ENCODE measurements around the gene ASPDH. TPM values are rescaled to one million over a fixed set of nuclear protein-coding genes. Genes with fewer than 3 reads are reported as not detected.

Gene ASPDH
- total and polyA plus RNA-seq, 2 of the 13 experiments (the other 11 are each of a cell fraction or from before 2014, with no cell fraction given): 2.2 to 3.3 TPM

DNA sequence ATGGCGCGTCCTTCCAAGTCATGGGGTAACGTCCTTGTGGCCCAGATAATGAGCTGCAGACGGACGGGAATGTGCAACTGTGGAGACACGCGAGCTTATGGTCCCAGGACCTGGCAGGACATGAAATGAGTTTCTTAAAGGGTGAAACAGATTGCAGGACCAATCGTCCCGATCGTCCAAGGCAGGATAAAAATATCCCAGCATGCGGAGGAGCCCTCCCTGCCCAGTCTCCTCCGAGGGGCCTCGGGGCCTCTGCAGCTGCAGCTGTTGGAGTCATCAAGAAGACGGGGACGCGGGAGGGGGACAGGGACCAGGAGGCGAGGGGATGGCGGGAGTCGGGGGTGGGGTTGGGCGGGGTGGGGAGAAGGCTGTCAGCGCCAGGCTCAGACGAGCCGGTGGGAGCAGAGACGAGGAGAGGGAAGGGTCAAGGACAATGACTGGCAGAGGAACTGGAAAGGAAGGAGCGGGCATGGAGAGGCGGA lies 22.7 kb downstream of the ASPDH start (continued):
- TF ChIP-seq JUND (CRISPR knock-in tag; IDR thresholded peaks at IDR 0.05) (no peak), SRSF9 (IDR thresholded peaks at IDR 0.05; ENCODE audit: borderline replicate concordance, insufficient read depth, low read depth, low read length, poor library complexity, severe bottlenecking) (no peak), ZNF556 (CRISPR knock-in tag; IDR thresholded peaks at IDR 0.05; ENCODE audit: borderline replicate concordance) (no peak), TBL1XR1 (IDR thresholded peaks at IDR 0.05; ENCODE audit: borderline replicate concordance, low read length, partially characterized antibody) (no peak), HDAC2 (CRISPR knock-in tag; IDR thresholded peaks at IDR 0.05) (no peak)

DNA sequence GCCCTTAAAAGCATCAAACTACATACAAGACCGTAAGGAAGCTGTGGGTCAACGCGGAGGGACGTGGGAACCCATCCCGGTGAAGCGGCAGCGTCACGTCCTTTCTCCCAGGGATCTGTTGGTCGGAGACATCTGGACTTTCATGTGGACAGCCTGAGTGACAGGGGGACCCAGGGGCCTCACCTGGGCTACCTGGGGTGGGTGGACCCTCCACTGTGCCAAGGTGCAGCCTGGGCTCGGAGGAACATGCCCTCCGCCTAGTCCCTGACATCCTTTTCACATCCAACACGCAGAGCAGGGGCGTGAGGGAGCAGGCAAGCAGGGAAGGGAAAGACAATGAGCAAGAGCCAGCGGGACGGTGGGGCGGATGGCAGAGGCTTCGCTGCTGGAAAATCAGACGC lies 23.3 kb downstream of the ASPDH start:
- no peak overlapping the region for H2AFZ ChIP-seq (ENCODE audit: low read length)
- no peaks in the 10 kb centered on the region for H3K79me2 ChIP-seq (ENCODE audit: insufficient read depth, low read length)
- no peak overlapping the region for H3K4me2 ChIP-seq (ENCODE audit: low read depth, low read length)
- no TSS peak for BruUV-seq (replicated peaks)
- H3K36me3 ChIP-seq (replicated peaks in 1 of 2; ENCODE audit: control insufficient read depth in 1 of 2, insufficient read depth in 2 of 2, low read length in 2 of 2): no peaks in the 10 kb centered on the region
- CTCF ChIA-PET (ENCODE audit: low intra/inter-chr PET ratio, low total read pairs): no interaction called here
- FAIRE-seq (no peak), DNase-seq (ENCODE audit: low spot score) (no peak), ATAC-seq (no peak)
- POLR2A ChIA-PET: no interaction called here
- H3K9ac ChIP-seq (ENCODE audit: insufficient read depth, low read depth, low read length): no peak overlapping the region
- intact Hi-C loops (cut with micrococcal nuclease; ENCODE audit: unreplicated experiment) (no loop called here), in situ Hi-C loops (cut with HindIII; ENCODE audit: extremely low pct_ligation_motif_present, low pct_unique_long_range_greater_than_20kb) (no loop called here)
- 77% methylated on average over 18 of the region's 18 CpGs for WGBS (ENCODE audit: low lambda C conversion rate)
- no peak overlapping the region for H3K27ac ChIP-seq (ENCODE audit: extremely low read length, insufficient read depth, low read length)
- H3K4me1 ChIP-seq (ENCODE audit: insufficient read depth, low read length): no peaks in the 10 kb centered on the region
- H3K4me3 ChIP-seq (replicated peaks in 1 of 3; ENCODE audit: insufficient read depth in 1 of 3, low read depth in 2 of 3, low read length in 3 of 3): no peak overlapping the region
- TF ChIP-seq ZNF431 (CRISPR knock-in tag; IDR thresholded peaks at IDR 0.05; ENCODE audit: borderline replicate concordance, low read depth) (no peak), ZNF619 (CRISPR knock-in tag; IDR thresholded peaks at IDR 0.05) (no peak), DMAP1 (CRISPR knock-in tag; IDR thresholded peaks at IDR 0.05) (no peak), MZF1 (CRISPR knock-in tag; IDR thresholded peaks at IDR 0.05; ENCODE audit: borderline replicate concordance) (no peak), FOSL2 (CRISPR knock-in tag; IDR thresholded peaks at IDR 0.05) (no peak), ZNF556 (CRISPR knock-in tag; IDR thresholded peaks at IDR 0.05; ENCODE audit: borderline replicate concordance) (no peak), ZNF839 (CRISPR knock-in tag; IDR thresholded peaks at IDR 0.05; ENCODE audit: borderline replicate concordance) (no peak), ZNF564 (CRISPR knock-in tag; IDR thresholded peaks at IDR 0.05) (no peak), PAX8 (CRISPR knock-in tag; IDR thresholded peaks at IDR 0.05; ENCODE audit: borderline replicate concordance) (no peak), CENPX (CRISPR knock-in tag; IDR thresholded peaks at IDR 0.05) (no peak), ZNF383 (CRISPR knock-in tag; IDR thresholded peaks at IDR 0.05; ENCODE audit: borderline replicate concordance) (no peak)
- TF ChIP-seq, protein P1, sequence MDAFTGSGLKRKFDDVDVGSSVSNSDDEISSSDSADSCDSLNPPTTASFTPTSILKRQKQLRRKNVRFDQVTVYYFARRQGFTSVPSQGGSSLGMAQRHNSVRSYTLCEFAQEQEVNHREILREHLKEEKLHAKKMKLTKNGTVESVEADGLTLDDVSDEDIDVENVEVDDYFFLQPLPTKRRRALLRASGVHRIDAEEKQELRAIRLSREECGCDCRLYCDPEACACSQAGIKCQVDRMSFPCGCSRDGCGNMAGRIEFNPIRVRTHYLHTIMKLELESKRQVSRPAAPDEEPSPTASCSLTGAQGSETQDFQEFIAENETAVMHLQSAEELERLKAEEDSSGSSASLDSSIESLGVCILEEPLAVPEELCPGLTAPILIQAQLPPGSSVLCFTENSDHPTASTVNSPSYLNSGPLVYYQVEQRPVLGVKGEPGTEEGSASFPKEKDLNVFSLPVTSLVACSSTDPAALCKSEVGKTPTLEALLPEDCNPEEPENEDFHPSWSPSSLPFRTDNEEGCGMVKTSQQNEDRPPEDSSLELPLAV (CRISPR knock-in tag; conservative IDR thresholded peaks at IDR 0.05; ENCODE audit: low read depth): no peak
- no peaks in the 10 kb centered on the region for H4K20me1 ChIP-seq (ENCODE audit: insufficient read depth, low read length)
- H3K9me3 ChIP-seq (ENCODE audit: low read length): peaks cover 15% of the 10 kb centered on the region
- H3K27me3 ChIP-seq (ENCODE audit: control insufficient read depth in 1 of 2, insufficient read depth in 2 of 2, low read length in 2 of 2): peaks cover 8 to 30% of the 10 kb centered on the region in 2 experiments; a peak in 3 of 5 replicates
